ENCODE data around the gene SERAC1. TPM values are rescaled to one million over a fixed set of nuclear protein-coding genes. Genes with fewer than 3 reads are reported as not detected.

Gene SERAC1
- total and polyA plus RNA-seq, 7 experiments from 2014 or later: 2.4 to 5.4 (median 2.6) TPM

- H3K36me3 Mint-ChIP-seq: peaks cover 0 to 5% (median 0%) of the 10 kb centered on the region in 5 donors
- H3K4me3 Mint-ChIP-seq: peak overlapping the region in 7 of 10 donors; percentile 2 to 66 (median 22)
- H3K27ac Mint-ChIP-seq: peak overlapping the region in 7 of 9 donors; percentile 4 to 90 (median 25)
- H3K27ac ChIP-seq (ENCODE audit: low read depth, low read length): no peak overlapping the region
- no peaks in the 10 kb centered on the region for H3K9me3 Mint-ChIP-seq
- ATAC-seq (peak; percentile 54), DNase-seq (peak in 4 of 9 donors; percentile 9 to 42 (median 18))
- intact Hi-C loops (cut with micrococcal nuclease): loop anchor here in 1 of 2 donors (1.0 to 10.0 kb wide), 8 partner anchors 39 to 643 kb away; partner anchors contain the start of genes GTF2H5, SERAC1 and SYNJ2
- peaks cover 0 to 10% (median 4%) of the 10 kb centered on the region in 5 donors for H3K27me3 Mint-ChIP-seq
- no peaks in the 10 kb centered on the region for H3K27me3 ChIP-seq (ENCODE audit: control insufficient read depth in 2 of 2, insufficient read depth in 2 of 2, low read length in 2 of 2)
- H3K9me3 ChIP-seq (ENCODE audit: control insufficient read depth in 2 of 3, low read length in 3 of 3): no peaks in the 10 kb centered on the region
- POLR2A ChIA-PET: no interaction called here
- H3K4me3 ChIP-seq (ENCODE audit: low read length): no peak overlapping the region
- H3K4me1 ChIP-seq (ENCODE audit: control insufficient read depth in 2 of 2, insufficient read depth in 2 of 2, low read length in 2 of 2): no peaks in the 10 kb centered on the region
- CTCF ChIA-PET: no interaction called here
- H3K36me3 ChIP-seq (ENCODE audit: control insufficient read depth in 2 of 3, insufficient read depth in 3 of 3, low read length in 3 of 3): no peaks in the 10 kb centered on the region
- peaks cover 6 to 47% (median 13%) of the 10 kb centered on the region in 7 donors for H3K4me1 Mint-ChIP-seq
These were observed 39.3 kb upstream of the SERAC1 start for GRCh38 chr6:158207422-158207788.

DNA sequence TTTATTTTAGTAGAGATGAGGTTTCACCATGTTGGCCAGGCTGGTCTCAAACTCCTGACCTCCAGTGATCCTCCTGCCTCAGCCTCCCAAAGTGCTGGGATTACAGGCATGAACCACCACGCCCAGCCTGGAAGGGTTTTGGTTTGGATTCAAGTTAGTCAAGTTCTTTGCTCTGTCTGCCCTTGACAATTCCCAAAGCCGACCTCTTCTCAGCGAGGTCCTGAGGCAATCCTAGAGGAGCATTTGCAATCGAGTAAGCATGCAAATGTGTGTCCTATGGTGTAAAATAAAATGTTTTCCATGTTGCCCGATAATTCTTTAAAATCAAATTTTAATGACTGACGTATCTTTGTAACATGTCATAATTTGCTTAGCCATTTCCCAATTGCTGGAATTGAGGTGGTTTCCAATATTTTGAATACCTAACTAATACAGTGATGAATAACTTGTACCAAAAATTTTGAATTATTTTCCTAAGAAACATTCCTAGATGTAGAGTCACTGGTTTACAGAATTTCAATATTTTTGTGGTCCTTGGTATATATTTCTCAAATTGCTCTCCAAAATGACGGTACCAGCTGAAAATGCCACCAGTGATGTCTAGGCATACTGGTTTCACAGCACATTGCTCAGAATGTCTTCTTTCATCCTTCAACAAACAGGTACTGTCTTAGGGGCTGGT is 38.8 kb upstream of the SERAC1 start:
- no peak overlapping the region for H3K27ac ChIP-seq (ENCODE audit: low read depth, low read length)
- peak overlapping the region in 5 of 10 donors; percentile 2 to 66 (median 22) for H3K4me3 Mint-ChIP-seq
- intact Hi-C loops (cut with micrococcal nuclease): loop anchor here in 1 of 2 donors (1.0 to 10.0 kb wide), 8 partner anchors 39 to 643 kb away; partner anchors contain the start of genes GTF2H5, SERAC1 and SYNJ2
- POLR2A ChIA-PET: no interaction called here
- DNase-seq: no peak
- no peak overlapping the region for H3K4me3 ChIP-seq (ENCODE audit: low read length)
- H3K36me3 Mint-ChIP-seq: peaks cover 0 to 5% (median 0%) of the 10 kb centered on the region in 5 donors
- peaks cover 0 to 10% (median 4%) of the 10 kb centered on the region in 5 donors for H3K27me3 Mint-ChIP-seq
- no peaks in the 10 kb centered on the region for H3K4me1 ChIP-seq (ENCODE audit: control insufficient read depth in 2 of 2, insufficient read depth in 2 of 2, low read length in 2 of 2)
- CTCF ChIA-PET: no interaction called here
- H3K4me1 Mint-ChIP-seq: peaks cover 6 to 47% (median 13%) of the 10 kb centered on the region in 7 donors
- H3K27me3 ChIP-seq (ENCODE audit: control insufficient read depth in 2 of 2, insufficient read depth in 2 of 2, low read length in 2 of 2): no peaks in the 10 kb centered on the region
- ATAC-seq: no peak
- H3K36me3 ChIP-seq (ENCODE audit: control insufficient read depth in 2 of 3, insufficient read depth in 3 of 3, low read length in 3 of 3): no peaks in the 10 kb centered on the region
- no peaks in the 10 kb centered on the region for H3K9me3 ChIP-seq (ENCODE audit: control insufficient read depth in 2 of 3, low read length in 3 of 3)
- H3K9me3 Mint-ChIP-seq: no peaks in the 10 kb centered on the region
- H3K27ac Mint-ChIP-seq: peak overlapping the region in 7 of 9 donors; percentile 4 to 90 (median 25)

GRCh38 chr6:158205169-158205944 is 37.3 kb upstream of the SERAC1 start:
- Histone ChIP-seq H3K27me3 (ENCODE audit: control insufficient read depth in 2 of 2, insufficient read depth in 2 of 2, low read length in 2 of 2) (no peaks in the 10 kb centered on the region), H3K4me3 (ENCODE audit: low read length) (no peak overlapping the region), H3K36me3 (ENCODE audit: control insufficient read depth in 2 of 3, insufficient read depth in 3 of 3, low read length in 3 of 3) (no peaks in the 10 kb centered on the region), H3K4me1 (ENCODE audit: control insufficient read depth in 2 of 2, insufficient read depth in 2 of 2, low read length in 2 of 2) (no peaks in the 10 kb centered on the region), H3K9me3 (ENCODE audit: control insufficient read depth in 2 of 3, low read length in 3 of 3) (no peaks in the 10 kb centered on the region), H3K27ac (ENCODE audit: low read depth, low read length) (no peak overlapping the region)
- Mint-ChIP-seq H3K4me3 (no peak overlapping the region), H3K36me3 (peaks cover 0 to 5% (median 0%) of the 10 kb centered on the region in 5 donors), H3K27ac (peak overlapping the region in 2 of 9 donors; percentile 21 to 72), H3K27me3 (peaks cover 0 to 8% (median 4%) of the 10 kb centered on the region in 5 donors), H3K4me1 (peaks cover 6 to 52% (median 13%) of the 10 kb centered on the region in 7 donors), H3K9me3 (no peaks in the 10 kb centered on the region)
- no peak for DNase-seq
- ChIA-PET CTCF (interaction anchor here (0.7 kb wide), 1 partner anchor 42 kb away, joined by 3 read pairs; no protein-coding TSS in a partner anchor), POLR2A (no interaction called here)
- intact Hi-C loops (cut with micrococcal nuclease): loop anchor here in 1 of 2 donors (5.0 to 10.0 kb wide), 2 partner anchors 221 to 243 kb away; partner anchors contain the start of gene SYNJ2
- no peak for ATAC-seq

GRCh38 chr6:158198461-158198860 is 30.4 kb upstream of the SERAC1 start:
- H3K4me1 Mint-ChIP-seq: peaks cover 0 to 11% (median 0%) of the 10 kb centered on the region in 7 donors
- POLR2A ChIA-PET: no interaction called here
- H3K9me3 Mint-ChIP-seq: peaks cover 0 to 7% (median 2%) of the 10 kb centered on the region in 11 donors
- peaks cover 0 to 32% (median 14%) of the 10 kb centered on the region in 5 donors for H3K36me3 Mint-ChIP-seq
- Histone ChIP-seq H3K27me3 (ENCODE audit: control insufficient read depth in 2 of 2, insufficient read depth in 2 of 2, low read length in 2 of 2) (no peaks in the 10 kb centered on the region), H3K36me3 (ENCODE audit: control insufficient read depth in 2 of 3, insufficient read depth in 3 of 3, low read length in 3 of 3) (no peaks in the 10 kb centered on the region), H3K9me3 (ENCODE audit: control insufficient read depth in 2 of 3, low read length in 3 of 3) (no peaks in the 10 kb centered on the region), H3K4me3 (ENCODE audit: low read length) (no peak overlapping the region), H3K27ac (ENCODE audit: low read depth, low read length) (no peak overlapping the region), H3K4me1 (ENCODE audit: control insufficient read depth in 2 of 2, insufficient read depth in 2 of 2, low read length in 2 of 2) (no peaks in the 10 kb centered on the region)
- H3K27ac Mint-ChIP-seq: peak overlapping the region in 1 of 9 donors; percentile 9
- DNase-seq: no peak
- CTCF ChIA-PET: interaction anchor here (0.6 kb wide), 1 partner anchor 202 kb away, joined by 3 read pairs; no protein-coding TSS in a partner anchor
- intact Hi-C loops (cut with micrococcal nuclease): no loop called here
- no peaks in the 10 kb centered on the region for H3K27me3 Mint-ChIP-seq
- ATAC-seq: no peak
- no peak overlapping the region for H3K4me3 Mint-ChIP-seq

GRCh38 chr6:158194487-158195280 is 26.6 kb upstream of the SERAC1 start:
- ChIA-PET CTCF (no interaction called here), POLR2A (interaction anchor here (0.6 kb wide), 2 partner anchors 61 to 384 kb away, joined by 3 read pairs; no protein-coding TSS in a partner anchor)
- Mint-ChIP-seq H3K4me3 (no peak overlapping the region), H3K4me1 (no peaks in the 10 kb centered on the region), H3K27ac (no peak overlapping the region), H3K36me3 (peaks cover 5 to 49% (median 37%) of the 10 kb centered on the region in 5 donors), H3K9me3 (peaks cover 0 to 7% (median 2%) of the 10 kb centered on the region in 11 donors), H3K27me3 (no peaks in the 10 kb centered on the region)
- DNase-seq (no peak), ATAC-seq (no peak)
- no peak overlapping the region for H3K4me3 ChIP-seq (ENCODE audit: low read length)
- H3K4me1 ChIP-seq (ENCODE audit: control insufficient read depth in 2 of 2, insufficient read depth in 2 of 2, low read length in 2 of 2): no peaks in the 10 kb centered on the region
- no peaks in the 10 kb centered on the region for H3K9me3 ChIP-seq (ENCODE audit: control insufficient read depth in 2 of 3, low read length in 3 of 3)
- intact Hi-C loops (cut with micrococcal nuclease): no loop called here
- no peak overlapping the region for H3K27ac ChIP-seq (ENCODE audit: low read depth, low read length)
- peaks cover 0 to 12% (median 0%) of the 10 kb centered on the region in 3 experiments for H3K36me3 ChIP-seq (ENCODE audit: control insufficient read depth in 2 of 3, insufficient read depth in 3 of 3, low read length in 3 of 3)
- no peaks in the 10 kb centered on the region for H3K27me3 ChIP-seq (ENCODE audit: control insufficient read depth in 2 of 2, insufficient read depth in 2 of 2, low read length in 2 of 2)

DNA sequence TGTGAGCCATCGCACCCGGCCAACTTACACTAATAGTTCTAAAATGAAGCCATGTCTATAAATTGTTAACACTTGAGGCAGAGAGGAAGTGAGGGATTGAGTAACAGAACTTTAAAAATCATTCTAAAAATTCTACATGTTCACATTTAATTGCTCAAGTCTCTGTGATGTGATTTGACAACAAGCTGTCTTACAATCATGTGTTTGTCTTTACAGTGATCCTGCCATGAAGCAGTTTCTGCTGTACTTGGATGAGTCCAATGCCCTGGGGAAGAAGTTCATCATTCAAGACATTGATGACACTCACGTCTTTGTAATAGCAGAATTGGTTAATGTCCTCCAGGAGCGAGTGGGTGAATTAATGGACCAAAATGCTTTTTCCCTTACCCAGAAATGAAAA is 23.7 kb upstream of the SERAC1 start:
- DNase-seq: no peak
- no peaks in the 10 kb centered on the region for H3K4me1 ChIP-seq (ENCODE audit: control insufficient read depth in 2 of 2, insufficient read depth in 2 of 2, low read length in 2 of 2)
- no peak overlapping the region for H3K27ac ChIP-seq (ENCODE audit: low read depth, low read length)
- Mint-ChIP-seq H3K27me3 (no peaks in the 10 kb centered on the region), H3K27ac (no peak overlapping the region), H3K4me3 (no peak overlapping the region), H3K9me3 (peaks cover 0 to 6% (median 0%) of the 10 kb centered on the region in 11 donors), H3K4me1 (no peaks in the 10 kb centered on the region), H3K36me3 (peaks cover 5 to 40% (median 35%) of the 10 kb centered on the region in 5 donors)
- H3K27me3 ChIP-seq (ENCODE audit: control insufficient read depth in 2 of 2, insufficient read depth in 2 of 2, low read length in 2 of 2): no peaks in the 10 kb centered on the region
- ChIA-PET CTCF (no interaction called here), POLR2A (no interaction called here)
- intact Hi-C loops (cut with micrococcal nuclease): no loop called here
- H3K4me3 ChIP-seq (ENCODE audit: low read length): no peak overlapping the region
- no peak for ATAC-seq
- peaks cover 0 to 17% (median 0%) of the 10 kb centered on the region in 3 experiments for H3K36me3 ChIP-seq (ENCODE audit: control insufficient read depth in 2 of 3, insufficient read depth in 3 of 3, low read length in 3 of 3)
- H3K9me3 ChIP-seq (ENCODE audit: control insufficient read depth in 2 of 3, low read length in 3 of 3): no peaks in the 10 kb centered on the region

Measured in naive thymus-derived CD4-positive, alpha-beta T cell (primary cell).